A673 (cell line): ENCODE data around the gene PRR20G. TPM values are rescaled to one million over a fixed set of nuclear protein-coding genes. Genes with fewer than 3 reads are reported as not detected.

Source experiments
- BruUV-seq: library from RNA; stranded (reverse); fragments of 400-500 nt; replicated peaks from 2 replicates; lab custom pipeline; 2021; lab: Mats Ljungman, UMichigan
- CTCF ChIA-PET: fragments of 300-600 bp; sonication (Branson Sonifier 250); formaldehyde crosslinking; loops from one replicate; lab custom pipeline; 2022; ENCODE audit warnings: antibody characterized with exemption; lab: Charles Lee
- POLR2A ChIA-PET: fragments of 300-600 bp; sonication (Branson Sonifier 250); formaldehyde crosslinking; loops from one replicate; lab custom pipeline; 2022; ENCODE audit warnings: antibody characterized with exemption; ENCODE audit not compliant: low non-redundant PET; lab: Charles Lee
- DNase-seq: peaks from one replicate; pipeline ENCODE4 v3.0.0-alpha.2; 2015; ENCODE audit warnings: low spot score
- H3K27ac ChIP-seq: fragments of 200-600 bp; sonication (generic); 2 replicates; pipeline ENCODE4 v1.5.1; 2016; ENCODE audit warnings: mixed run types, low read depth, mild to moderate bottlenecking, mixed read lengths, antibody characterized with exemption, low read length; ENCODE audit not compliant: poor library complexity, severe bottlenecking
- H3K27me3 ChIP-seq: fragments of 200-600 bp; sonication (generic); replicated peaks from 2 replicates; pipeline ENCODE4 v1.6.1; 2017; ENCODE audit warnings: mixed run types, low read depth, mild to moderate bottlenecking, mixed read lengths, antibody characterized with exemption, low read length; ENCODE audit not compliant: insufficient read depth, poor library complexity
- H3K36me3 ChIP-seq: fragments of 200-600 bp; sonication (generic); 2 replicates; pipeline ENCODE4 v1.6.1; 2016; ENCODE audit warnings: mixed run types, mild to moderate bottlenecking, mixed read lengths, antibody characterized with exemption, low read length; ENCODE audit not compliant: insufficient read depth, poor library complexity, severe bottlenecking
- H3K4me1 ChIP-seq: fragments of 200-600 bp; sonication (generic); 2 replicates; pipeline ENCODE4 v1.6.1; 2017; ENCODE audit warnings: mixed run types, mild to moderate bottlenecking, mixed read lengths, antibody characterized with exemption, low read length; ENCODE audit not compliant: insufficient read depth, poor library complexity, severe bottlenecking
- H3K4me3 ChIP-seq: fragments of 200-600 bp; sonication (generic); 2 replicates; pipeline ENCODE4 v1.5.1; 2016; ENCODE audit warnings: low read depth, mixed run types, mild to moderate bottlenecking, mixed read lengths, low read length; ENCODE audit not compliant: poor library complexity, severe bottlenecking
- H3K9me3 ChIP-seq: fragments of 200-600 bp; sonication (generic); 2 replicates; pipeline ENCODE4 v1.6.1; 2016; ENCODE audit warnings: mixed run types, low read depth, mild to moderate bottlenecking, mixed read lengths, antibody characterized with exemption, low read length; ENCODE audit not compliant: poor library complexity, severe bottlenecking
- EZH2 ChIP-seq: fragments of 200-600 bp; sonication (generic); IDR thresholded peaks from 2 replicates; pipeline ENCODE4 v1.6.1; 2017; ENCODE audit warnings: borderline replicate concordance, low read depth, mild to moderate bottlenecking, mixed read lengths, antibody characterized with exemption, low read length; ENCODE audit not compliant: poor library complexity, severe bottlenecking
- intact Hi-C: fragments of 100-400 bp; cut with micrococcal nuclease; formaldehyde crosslinking; loops from one replicate; pipeline ENCODE4 v1.10.0; 2022; ENCODE audit not compliant: unreplicated experiment
- total RNA-seq: library from RNA; stranded (reverse); gene quantifications from 2 replicates; pipeline ENCODE4 v1.2.3, GENCODE V29; 2021
- TF ChIP-seq, protein P1 (sequence below): fragments of 300-800, 200-600 bp; sonication (generic); conservative IDR thresholded peaks from 2 replicates; pipeline ENCODE4 v1.5.1; 2017; ENCODE audit warnings: low read depth, mild to moderate bottlenecking, antibody characterized with exemption, low read length, moderate library complexity, mixed read lengths

The PRR20G gene
- total RNA-seq, 1 experiment from 2014 or later, result not detected

DNA sequence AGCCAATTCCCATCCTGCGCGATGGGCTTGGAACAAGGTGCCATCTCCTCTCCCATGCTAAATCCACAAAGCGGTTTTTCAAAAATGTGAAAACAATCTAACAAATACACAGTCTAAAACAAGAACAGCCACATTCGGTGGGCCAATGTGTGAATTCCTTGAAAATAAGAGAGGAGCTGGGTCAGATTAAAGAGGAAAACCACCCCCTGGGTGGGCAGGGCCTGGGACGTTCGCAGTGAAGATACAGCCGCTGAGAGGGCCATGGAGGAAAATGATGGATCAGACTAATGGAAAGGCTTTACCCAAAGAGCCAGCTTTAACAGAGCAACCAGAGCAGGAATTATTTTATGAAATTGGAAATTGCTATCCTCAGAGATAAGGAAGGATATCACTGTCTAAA lies 27.4 kb downstream of the PRR20G start:
- intact Hi-C loops, result no loop called here
- DNase-seq, result no peak
- H3K4me3 ChIP-seq, result no peak overlapping the region
- no peaks in the 10 kb centered on the region for H3K36me3 ChIP-seq
- no peaks in the 10 kb centered on the region for H3K4me1 ChIP-seq
- ChIA-PET POLR2A (no interaction called here), CTCF (no interaction called here)
- H3K27me3 ChIP-seq, result peaks cover 4% of the 10 kb centered on the region
- no peaks in the 10 kb centered on the region for H3K9me3 ChIP-seq
- TF ChIP-seq, protein P1, sequence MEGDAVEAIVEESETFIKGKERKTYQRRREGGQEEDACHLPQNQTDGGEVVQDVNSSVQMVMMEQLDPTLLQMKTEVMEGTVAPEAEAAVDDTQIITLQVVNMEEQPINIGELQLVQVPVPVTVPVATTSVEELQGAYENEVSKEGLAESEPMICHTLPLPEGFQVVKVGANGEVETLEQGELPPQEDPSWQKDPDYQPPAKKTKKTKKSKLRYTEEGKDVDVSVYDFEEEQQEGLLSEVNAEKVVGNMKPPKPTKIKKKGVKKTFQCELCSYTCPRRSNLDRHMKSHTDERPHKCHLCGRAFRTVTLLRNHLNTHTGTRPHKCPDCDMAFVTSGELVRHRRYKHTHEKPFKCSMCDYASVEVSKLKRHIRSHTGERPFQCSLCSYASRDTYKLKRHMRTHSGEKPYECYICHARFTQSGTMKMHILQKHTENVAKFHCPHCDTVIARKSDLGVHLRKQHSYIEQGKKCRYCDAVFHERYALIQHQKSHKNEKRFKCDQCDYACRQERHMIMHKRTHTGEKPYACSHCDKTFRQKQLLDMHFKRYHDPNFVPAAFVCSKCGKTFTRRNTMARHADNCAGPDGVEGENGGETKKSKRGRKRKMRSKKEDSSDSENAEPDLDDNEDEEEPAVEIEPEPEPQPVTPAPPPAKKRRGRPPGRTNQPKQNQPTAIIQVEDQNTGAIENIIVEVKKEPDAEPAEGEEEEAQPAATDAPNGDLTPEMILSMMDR, result no peak
- no peak for TF ChIP-seq EZH2
- H3K27ac ChIP-seq, result no peak overlapping the region
- no TSS peak for BruUV-seq

DNA sequence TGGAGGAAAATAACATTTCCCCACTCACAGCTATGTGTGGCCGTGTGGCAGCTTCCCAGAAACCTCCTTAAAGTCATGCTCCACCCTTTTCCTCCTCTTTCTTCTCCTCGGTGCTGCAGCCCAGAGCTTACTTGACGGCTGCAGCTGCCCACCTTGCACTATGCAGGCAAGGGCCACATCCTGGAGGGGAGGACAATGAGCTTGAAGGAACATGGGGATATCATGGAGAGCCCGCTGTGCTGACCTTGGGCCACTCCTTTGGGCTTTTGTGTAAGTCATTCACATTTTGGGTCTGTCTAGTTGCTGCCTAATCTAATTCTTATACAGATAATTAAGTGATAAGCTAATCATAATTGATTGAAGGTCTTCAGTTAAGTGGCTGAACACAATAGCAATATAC lies 28.0 kb downstream of the PRR20G start:
- Histone ChIP-seq H3K27me3 (peaks cover 4% of the 10 kb centered on the region), H3K4me1 (no peaks in the 10 kb centered on the region), H3K4me3 (no peak overlapping the region), H3K9me3 (no peaks in the 10 kb centered on the region), H3K36me3 (no peaks in the 10 kb centered on the region), H3K27ac (no peak overlapping the region)
- TF ChIP-seq EZH2, result no peak
- TF ChIP-seq, protein P1, result no peak
- BruUV-seq, result no TSS peak
- no peak for DNase-seq
- POLR2A ChIA-PET, result no interaction called here
- CTCF ChIA-PET, result no interaction called here
- intact Hi-C loops, result no loop called here

DNA sequence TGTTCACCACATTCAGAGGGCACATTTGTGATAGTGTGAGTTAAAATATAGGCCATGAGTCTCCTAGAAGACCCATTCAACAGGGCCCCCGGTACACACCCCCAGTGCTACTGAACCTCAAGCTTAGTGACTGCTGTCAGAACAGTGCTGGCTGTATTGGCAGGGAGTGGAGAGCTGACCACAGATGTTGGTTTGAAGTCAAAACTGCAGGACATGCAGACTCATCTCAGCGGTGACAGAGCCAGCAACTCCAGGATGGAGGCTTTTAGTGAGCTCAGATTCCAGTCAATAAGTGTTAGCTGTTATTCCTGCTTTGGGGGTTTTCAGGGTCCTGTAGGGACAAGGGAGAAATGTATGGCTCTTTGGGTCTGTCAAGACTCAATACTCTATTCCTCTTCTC lies 29.1 kb downstream of the PRR20G start:
- intact Hi-C loops, result no loop called here
- Histone ChIP-seq H3K27ac (no peak overlapping the region), H3K9me3 (no peaks in the 10 kb centered on the region), H3K36me3 (no peaks in the 10 kb centered on the region), H3K4me3 (no peak overlapping the region), H3K27me3 (no peaks in the 10 kb centered on the region), H3K4me1 (no peaks in the 10 kb centered on the region)
- ChIA-PET CTCF (no interaction called here), POLR2A (no interaction called here)
- TF ChIP-seq, protein P1, result no peak
- no peak for TF ChIP-seq EZH2
- DNase-seq, result no peak
- BruUV-seq, result no TSS peak
